MM.1S (cell line): ENCODE measurements around the gene OXCT1.

Experiments
- CTCF ChIP-seq: fragments of 300-600 bp; sonication (generic); IDR thresholded peaks from 2 replicates; pipeline ENCODE4 v1.5.1; 2016; ENCODE audit warnings: antibody characterized with exemption, low read length, mixed read lengths
- EZH2 ChIP-seq: fragments of 300-600 bp; sonication (generic); optimal IDR thresholded peaks from 2 replicates; pipeline ENCODE3; 2017; ENCODE audit warnings: low read depth, mild to moderate bottlenecking, antibody characterized with exemption, low read length, mixed read lengths
- EZH2phosphoT487 ChIP-seq: fragments of 300-600 bp; sonication (generic); IDR thresholded peaks from 2 replicates; pipeline ENCODE4 v1.6.1; 2018; ENCODE audit warnings: antibody characterized with exemption, low read length

GRCh38 chr5:41893074-41893851 lies 23.0 kb upstream of the OXCT1 start:
- no peak for TF ChIP-seq CTCF
- TF ChIP-seq EZH2phosphoT487: no peak
- TF ChIP-seq EZH2: no peak
